ENCODE results near the gene SATB2.

GRCh38 chr2:199336546-199336945 is 121.2 kb downstream of the SATB2 start:
- TF ChIP-seq EZH2phosphoT487 (IDR thresholded peaks at IDR 0.05; ENCODE audit: borderline replicate concordance, low read length), result no peak
- TF ChIP-seq CTCF (conservative IDR thresholded peaks at IDR 0.05; ENCODE audit: low read depth, low read length), result no peak
- TF ChIP-seq EZH2 (IDR thresholded peaks at IDR 0.05; ENCODE audit: low read length, unreplicated experiment), result no peak
